Keratinocyte (primary cell): ENCODE results near the gene ABCC8. TPM values are rescaled to one million over a fixed set of nuclear protein-coding genes. Genes with fewer than 3 reads are reported as not detected.

Experiments used
- DNase-seq: peaks from one replicate; pipeline ENCODE4 v3.0.0-alpha.2; 2011; ENCODE audit warnings: low read depth, missing footprints, low spot score
- FAIRE-seq: peaks from 2 replicates; lab custom pipeline; 2011; peaks lifted over from hg19 to GRCh38; lab: Jason Lieb, UNC
- H2AFZ ChIP-seq: 2 replicates; pipeline ENCODE4 v1.6.0; 2012; ENCODE audit warnings: low read length, control low read depth, inconsistent platforms; ENCODE audit not compliant: control insufficient read depth
- H3K27ac ChIP-seq: 2 replicates; pipeline ENCODE4 v1.5.1; 2011; ENCODE audit warnings: low read length; ENCODE audit not compliant: control insufficient read depth, insufficient read depth
- H3K27me3 ChIP-seq: 3 replicates; pipeline ENCODE4 v1.6.0; 2011; ENCODE audit warnings: low read length; ENCODE audit not compliant: control insufficient read depth, insufficient read depth; ENCODE audit errors: extremely low read depth
- H3K36me3 ChIP-seq, 2 experiments: 2 replicates in 1 of 2; 3 replicates in 1 of 2; pipeline ENCODE4 v1.5.1; 2011; ENCODE audit warnings: low read length in 2 of 2, mild to moderate bottlenecking in 1 of 2; ENCODE audit not compliant: control insufficient read depth in 2 of 2, insufficient read depth in 2 of 2; ENCODE audit errors: extremely low read depth in 1 of 2
- H3K4me1 ChIP-seq: 3 replicates; pipeline ENCODE4 v1.5.1; 2011; ENCODE audit warnings: low read length; ENCODE audit not compliant: control insufficient read depth, insufficient read depth; ENCODE audit errors: extremely low read depth
- H3K4me2 ChIP-seq: 3 replicates; pipeline ENCODE4 v1.6.0; 2011; ENCODE audit warnings: low read depth, low read length; ENCODE audit not compliant: control insufficient read depth, insufficient read depth; ENCODE audit errors: extremely low read depth
- H3K4me3 ChIP-seq, 3 experiments: fragments of 200-600 bp in 1 of 3; sonication (generic) in 1 of 3; 2 replicates in 2 of 3; 3 replicates in 1 of 3; pipeline ENCODE4 v1.5.1; 2011 to 2016; ENCODE audit warnings: low read length in 3 of 3, mild to moderate bottlenecking in 3 of 3, control low read depth in 2 of 3, inconsistent platforms in 1 of 3, low read depth in 1 of 3, mixed read lengths in 1 of 3, mixed run types in 1 of 3, moderate library complexity in 1 of 3; ENCODE audit not compliant: control insufficient read depth in 2 of 3, insufficient read depth in 2 of 3; ENCODE audit errors: extremely low read depth in 1 of 3
- H3K79me2 ChIP-seq: 2 replicates; pipeline ENCODE4 v1.6.0; 2012; ENCODE audit warnings: low read length; ENCODE audit not compliant: control insufficient read depth, insufficient read depth
- H3K9ac ChIP-seq: 3 replicates; pipeline ENCODE4 v1.6.0; 2011; ENCODE audit warnings: low read length; ENCODE audit not compliant: control insufficient read depth, insufficient read depth; ENCODE audit errors: extremely low read depth
- H3K9me1 ChIP-seq: 3 replicates; pipeline ENCODE4 v1.6.0; 2011; ENCODE audit warnings: low read length; ENCODE audit not compliant: control insufficient read depth, insufficient read depth; ENCODE audit errors: extremely low read depth
- H3K9me3 ChIP-seq: 2 replicates; pipeline ENCODE4 v1.5.1; 2012; ENCODE audit warnings: low read depth, low read length; ENCODE audit not compliant: control insufficient read depth
- H4K20me1 ChIP-seq: 3 replicates; pipeline ENCODE4 v1.6.0; 2011; ENCODE audit warnings: low read length; ENCODE audit not compliant: control insufficient read depth, insufficient read depth; ENCODE audit errors: extremely low read depth
- CTCF ChIP-seq, 3 experiments: IDR thresholded peaks in 1 of 3; conservative IDR thresholded peaks in 1 of 3; optimal IDR thresholded peaks in 1 of 3; 2 replicates in 2 of 3; 3 replicates in 1 of 3; pipeline versions ENCODE3 to v1.5.1; 2011; ENCODE audit warnings: low read length in 3 of 3, mild to moderate bottlenecking in 3 of 3, moderate library complexity in 2 of 3, control low read depth in 1 of 3, inconsistent platforms in 1 of 3; ENCODE audit not compliant: insufficient read depth in 2 of 3; ENCODE audit errors: extremely low read depth in 1 of 3
- EZH2 ChIP-seq: IDR thresholded peaks from one replicate; pipeline ENCODE4 v1.6.1; 2012; ENCODE audit warnings: inconsistent platforms, mild to moderate bottlenecking, low read length, moderate library complexity
- dilution Hi-C: fragments of 300-500 bp; cut with MboI; formaldehyde crosslinking; loops from one replicate; pipeline ENCODE4 v1.7.0; 2020; ENCODE audit warnings: low sequenced_read_pairs; ENCODE audit not compliant: extremely low pct_ligation_motif_present
- polyA plus RNA-seq, 5 experiments: library from polyadenylated mRNA; depleted of rRNA in 3 of 5; stranded (reverse) in 3 of 5; stranded (forward) in 1 of 5; unstranded in 1 of 5; fragments of >200 nt; gene quantifications; 1 replicate in 1 of 5; 2 replicates in 3 of 5; 3 replicates in 1 of 5; pipeline versions ENCODE4 v1.2.1 to v1.2.3, GENCODE V29; 2011 to 2012; ENCODE audit warnings: missing spikeins in 2 of 5, low read depth in 1 of 5, low replicate concordance in 1 of 5

The ABCC8 gene
- polyA plus RNA-seq, 1 donor (not counting 4 experiments of a cell fraction or from before 2014, with no cell fraction given): not detected

DNA sequence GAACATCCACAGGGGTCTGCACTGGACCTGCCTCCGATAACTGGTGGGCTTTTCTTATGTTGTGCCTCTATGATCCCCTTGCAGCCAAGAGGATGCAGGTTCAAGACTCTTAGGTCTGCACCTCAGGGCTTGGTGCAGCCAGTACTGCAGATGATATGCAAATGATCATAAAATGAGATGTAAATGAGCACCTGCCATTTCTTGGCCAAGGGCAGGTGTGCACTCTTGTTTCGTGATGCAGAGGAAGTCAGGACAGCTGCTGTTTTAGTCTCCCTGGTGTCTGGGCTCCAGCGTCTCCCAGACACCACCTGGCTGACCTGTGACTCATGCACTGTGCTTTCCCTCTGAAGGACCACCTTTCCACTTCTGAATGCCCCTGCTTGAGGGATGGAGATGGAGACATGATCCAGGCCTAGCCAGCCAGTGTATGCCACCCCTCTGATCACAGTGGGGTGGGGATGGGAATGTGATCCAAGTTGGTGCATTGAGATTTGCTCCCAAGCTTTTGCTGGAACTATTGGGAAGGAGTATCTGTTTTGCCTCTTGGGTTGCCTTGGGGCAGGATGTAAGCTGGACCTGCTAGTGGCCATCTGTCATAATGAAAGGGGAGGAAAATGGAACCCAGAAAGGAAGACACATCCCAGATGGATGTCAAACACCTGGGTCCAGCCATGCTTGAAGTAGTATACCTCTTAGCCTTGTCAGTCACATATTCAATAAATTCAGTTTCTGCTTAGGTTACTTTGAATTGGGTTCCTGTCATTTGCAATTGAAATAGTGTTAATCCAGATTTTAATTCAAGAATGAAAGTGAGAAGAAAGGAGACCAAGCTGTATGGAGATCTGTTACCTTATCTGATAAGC lies 84.9 kb downstream of the ABCC8 start:
- peaks cover 13% of the 10 kb centered on the region for H3K27me3 ChIP-seq
- no peaks in the 10 kb centered on the region for H4K20me1 ChIP-seq
- no peak overlapping the region for H2AFZ ChIP-seq
- no peak overlapping the region for H3K4me2 ChIP-seq
- TF ChIP-seq CTCF (optimal IDR thresholded peaks at IDR 0.05 in 1 of 3, IDR thresholded peaks at IDR 0.05 in 1 of 3, conservative IDR thresholded peaks at IDR 0.05 in 1 of 3; ENCODE audit: extremely low read depth in 1 of 3, insufficient read depth in 2 of 3, low read length in 3 of 3): no peak
- TF ChIP-seq EZH2: no peak
- no peaks in the 10 kb centered on the region for H3K4me1 ChIP-seq
- no peaks in the 10 kb centered on the region for H3K9me1 ChIP-seq
- no peak overlapping the region for H3K4me3 ChIP-seq
- no peaks in the 10 kb centered on the region for H3K36me3 ChIP-seq
- H3K9ac ChIP-seq: no peak overlapping the region
- H3K79me2 ChIP-seq: no peaks in the 10 kb centered on the region
- H3K9me3 ChIP-seq: no peaks in the 10 kb centered on the region
- dilution Hi-C loops: no loop called here
- FAIRE-seq (no peak), DNase-seq (no peak)
- no peak overlapping the region for H3K27ac ChIP-seq

GRCh38 chr11:17389957-17390649 lies 86.5 kb downstream of the ABCC8 start:
- Histone ChIP-seq H4K20me1 (no peaks in the 10 kb centered on the region), H3K9me1 (no peaks in the 10 kb centered on the region), H3K4me2 (peak overlapping the region; percentile 58), H3K4me3 (no peak overlapping the region), H3K79me2 (no peaks in the 10 kb centered on the region), H3K9ac (no peak overlapping the region), H3K27me3 (peaks cover 13% of the 10 kb centered on the region), H3K27ac (no peak overlapping the region), H3K9me3 (no peaks in the 10 kb centered on the region), H3K4me1 (no peaks in the 10 kb centered on the region), H2AFZ (no peak overlapping the region), H3K36me3 (no peaks in the 10 kb centered on the region)
- FAIRE-seq: no peak
- TF ChIP-seq EZH2: no peak
- no peak for TF ChIP-seq CTCF (optimal IDR thresholded peaks at IDR 0.05 in 1 of 3, IDR thresholded peaks at IDR 0.05 in 1 of 3, conservative IDR thresholded peaks at IDR 0.05 in 1 of 3; ENCODE audit: extremely low read depth in 1 of 3, insufficient read depth in 2 of 3, low read length in 3 of 3)
- no peak for DNase-seq
- dilution Hi-C loops: no loop called here
